HG03025 (cell line): ENCODE results near the gene SUPT6H.
"Not testable (repeated sequence)": the region's sequence is repeated elsewhere in the genome, so short reads cannot be mapped to it uniquely, and the experiment has no call there.

ENCODE experiments used
- ATAC-seq: cut with Tn5 transposase; IDR thresholded peaks from one replicate; pipeline ENCODE4 v1.9.1; 2021; ENCODE audit warnings: mild to moderate bottlenecking, moderate library complexity; ENCODE audit not compliant: unreplicated experiment, low FRiP score

Gene SUPT6H

GRCh38 chr17:28733346-28733745 lies 71.3 kb downstream of the SUPT6H start:
- ATAC-seq, result no peak

- no peak for ATAC-seq
Measured at GRCh38 chr17:28734712-28735241, 72.8 kb downstream of the SUPT6H start.

- ATAC-seq, result no peak
Measured at GRCh38 chr17:28735242-28735722, 73.3 kb downstream of the SUPT6H start.

GRCh38 chr17:28735913-28736769 lies 74.1 kb downstream of the SUPT6H start:
- ATAC-seq, result not testable (repeated sequence)

GRCh38 chr17:28737316-28737715 lies 75.3 kb downstream of the SUPT6H start:
- ATAC-seq, result no peak

- no peak for ATAC-seq
Measured at GRCh38 chr17:28737770-28738679, 76.0 kb downstream of the SUPT6H start.

- ATAC-seq, result no peak
Measured at GRCh38 chr17:28738680-28739384, 76.8 kb downstream of the SUPT6H start.

- ATAC-seq, result no peak
Measured at GRCh38 chr17:28740406-28741357, 78.7 kb downstream of the SUPT6H start.

GRCh38 chr17:28741358-28742349 lies 79.6 kb downstream of the SUPT6H start:
- no peak for ATAC-seq

GRCh38 chr17:28743243-28744103 lies 81.5 kb downstream of the SUPT6H start, which contains the start of gene TRAF4:
TRAF4 (plus strand) TSS chr17:28744011; CDS start chr17:28744113, 102 bp downstream.
- peak; percentile 43 for ATAC-seq

GRCh38 chr17:28744104-28744971 lies 82.3 kb downstream of the SUPT6H start:
- ATAC-seq, result peak; percentile 9

GRCh38 chr17:28744972-28745785 lies 83.2 kb downstream of the SUPT6H start:
- no peak for ATAC-seq

- ATAC-seq, result no peak
Measured at GRCh38 chr17:28745786-28746411, 83.9 kb downstream of the SUPT6H start.

- ATAC-seq, result no peak
Measured at GRCh38 chr17:28746611-28747050, 84.6 kb downstream of the SUPT6H start.
